GM12801 (cell line): ENCODE measurements around the gene KRT4.

Experiments used
- TF ChIP-seq, protein P1 (sequence below): IDR thresholded peaks from one replicate; pipeline ENCODE4 v1.5.1; 2011; ENCODE audit warnings: control low read depth; ENCODE audit not compliant: insufficient read length; ENCODE audit errors: extremely low read depth

The KRT4 gene

DNA sequence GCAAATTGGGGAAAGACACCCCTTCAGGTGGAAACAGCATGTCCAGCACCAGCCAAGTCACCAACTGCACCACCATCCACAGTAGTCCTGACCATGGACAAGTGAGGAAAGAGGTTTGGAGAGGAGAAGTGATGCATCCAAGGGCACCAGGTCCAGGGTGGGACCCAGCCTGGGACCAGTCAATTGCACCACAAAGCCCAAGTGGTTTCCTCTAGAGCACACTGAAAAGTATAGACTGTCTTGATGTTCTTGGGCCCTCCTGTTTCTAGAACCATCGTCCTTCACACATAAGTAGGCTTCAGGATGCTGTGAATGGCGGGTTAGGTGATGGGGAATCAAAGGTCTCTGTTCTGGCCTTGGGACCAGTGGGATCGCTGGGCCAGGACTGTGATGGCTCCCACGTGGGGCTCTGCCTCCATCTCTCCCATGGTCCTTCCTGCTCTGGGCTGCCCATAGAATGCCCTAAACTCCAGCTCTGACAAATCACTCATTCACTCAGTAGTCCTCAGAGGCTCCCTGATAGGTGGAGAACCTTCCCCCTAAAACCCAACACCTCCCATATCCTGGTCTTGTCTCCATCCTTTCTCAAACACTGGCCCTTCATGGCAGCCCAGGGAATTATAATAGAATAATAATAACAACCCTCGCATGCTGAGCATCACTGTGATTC is 11.0 kb upstream of the KRT4 start:
- TF ChIP-seq, protein P1, sequence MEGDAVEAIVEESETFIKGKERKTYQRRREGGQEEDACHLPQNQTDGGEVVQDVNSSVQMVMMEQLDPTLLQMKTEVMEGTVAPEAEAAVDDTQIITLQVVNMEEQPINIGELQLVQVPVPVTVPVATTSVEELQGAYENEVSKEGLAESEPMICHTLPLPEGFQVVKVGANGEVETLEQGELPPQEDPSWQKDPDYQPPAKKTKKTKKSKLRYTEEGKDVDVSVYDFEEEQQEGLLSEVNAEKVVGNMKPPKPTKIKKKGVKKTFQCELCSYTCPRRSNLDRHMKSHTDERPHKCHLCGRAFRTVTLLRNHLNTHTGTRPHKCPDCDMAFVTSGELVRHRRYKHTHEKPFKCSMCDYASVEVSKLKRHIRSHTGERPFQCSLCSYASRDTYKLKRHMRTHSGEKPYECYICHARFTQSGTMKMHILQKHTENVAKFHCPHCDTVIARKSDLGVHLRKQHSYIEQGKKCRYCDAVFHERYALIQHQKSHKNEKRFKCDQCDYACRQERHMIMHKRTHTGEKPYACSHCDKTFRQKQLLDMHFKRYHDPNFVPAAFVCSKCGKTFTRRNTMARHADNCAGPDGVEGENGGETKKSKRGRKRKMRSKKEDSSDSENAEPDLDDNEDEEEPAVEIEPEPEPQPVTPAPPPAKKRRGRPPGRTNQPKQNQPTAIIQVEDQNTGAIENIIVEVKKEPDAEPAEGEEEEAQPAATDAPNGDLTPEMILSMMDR = no peak

DNA sequence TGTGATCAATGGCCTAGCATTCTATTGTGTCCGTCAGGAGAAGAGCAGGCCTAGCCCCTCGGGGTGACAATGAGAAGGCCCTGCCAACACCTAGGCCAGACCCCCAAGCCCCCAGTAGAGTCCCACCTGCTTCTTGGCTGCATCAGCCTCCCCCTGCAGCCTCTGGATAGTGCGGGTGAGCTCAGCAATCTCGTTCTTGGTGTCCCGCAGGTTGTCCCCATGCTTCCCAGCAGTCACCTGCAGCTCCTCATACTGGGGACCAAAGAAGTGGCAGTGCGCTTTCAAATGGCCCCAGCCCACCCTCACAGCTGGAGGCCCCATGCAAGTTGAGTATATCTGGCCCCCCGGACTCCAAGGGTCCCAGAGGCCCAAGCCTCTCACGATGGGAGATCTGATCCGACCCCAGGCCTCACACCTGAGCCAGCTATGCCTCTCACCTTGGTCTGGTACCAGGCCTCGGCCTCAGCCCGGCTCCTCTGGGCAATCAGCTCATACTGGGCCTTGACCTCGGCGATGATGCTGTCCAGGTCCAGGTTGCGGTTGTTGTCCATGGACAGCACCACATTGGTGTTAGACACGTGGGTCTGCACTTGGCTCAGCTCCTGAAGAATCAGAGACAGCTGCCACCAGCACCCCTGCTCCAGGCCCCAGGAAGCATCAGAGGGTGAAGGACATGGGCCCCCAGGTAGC is 10.0 kb upstream of the KRT4 start:
- TF ChIP-seq, protein P1 = no peak

DNA sequence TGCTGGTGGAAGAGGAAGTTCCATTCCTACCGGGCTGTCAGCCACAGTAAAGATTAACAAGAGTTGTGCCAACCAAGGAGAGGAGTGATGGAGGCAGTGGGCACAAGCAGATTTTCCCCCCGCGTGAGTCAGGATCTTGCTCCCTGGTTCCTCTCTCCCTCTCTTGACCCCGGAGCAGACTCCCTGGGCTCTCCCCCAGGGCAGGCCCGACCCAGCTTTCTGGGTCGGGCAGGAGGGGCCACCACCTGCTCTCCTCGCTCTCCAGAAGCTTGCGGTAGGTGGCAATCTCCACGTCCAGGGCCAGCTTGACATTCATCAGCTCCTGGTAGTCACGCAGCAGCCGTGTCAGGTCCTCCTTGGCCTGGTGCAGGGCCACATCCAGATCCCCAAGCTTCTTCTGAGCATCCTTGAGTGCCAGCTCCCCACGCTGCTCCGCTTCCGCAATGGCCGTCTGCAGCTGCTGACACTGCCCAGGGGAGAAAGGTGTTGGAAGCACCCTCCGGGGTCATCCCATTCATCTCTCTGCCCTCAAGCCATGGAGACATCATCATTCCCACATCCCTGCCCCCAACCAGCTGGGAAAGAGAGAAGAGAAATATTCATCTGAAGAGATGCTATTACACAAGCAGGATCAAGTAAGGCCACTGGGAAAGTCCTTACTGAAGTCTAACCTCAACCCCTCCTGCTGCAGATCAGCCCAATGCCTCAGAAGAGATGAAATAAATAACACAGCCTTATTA is 9.0 kb upstream of the KRT4 start:
- TF ChIP-seq, protein P1 = no peak

DNA sequence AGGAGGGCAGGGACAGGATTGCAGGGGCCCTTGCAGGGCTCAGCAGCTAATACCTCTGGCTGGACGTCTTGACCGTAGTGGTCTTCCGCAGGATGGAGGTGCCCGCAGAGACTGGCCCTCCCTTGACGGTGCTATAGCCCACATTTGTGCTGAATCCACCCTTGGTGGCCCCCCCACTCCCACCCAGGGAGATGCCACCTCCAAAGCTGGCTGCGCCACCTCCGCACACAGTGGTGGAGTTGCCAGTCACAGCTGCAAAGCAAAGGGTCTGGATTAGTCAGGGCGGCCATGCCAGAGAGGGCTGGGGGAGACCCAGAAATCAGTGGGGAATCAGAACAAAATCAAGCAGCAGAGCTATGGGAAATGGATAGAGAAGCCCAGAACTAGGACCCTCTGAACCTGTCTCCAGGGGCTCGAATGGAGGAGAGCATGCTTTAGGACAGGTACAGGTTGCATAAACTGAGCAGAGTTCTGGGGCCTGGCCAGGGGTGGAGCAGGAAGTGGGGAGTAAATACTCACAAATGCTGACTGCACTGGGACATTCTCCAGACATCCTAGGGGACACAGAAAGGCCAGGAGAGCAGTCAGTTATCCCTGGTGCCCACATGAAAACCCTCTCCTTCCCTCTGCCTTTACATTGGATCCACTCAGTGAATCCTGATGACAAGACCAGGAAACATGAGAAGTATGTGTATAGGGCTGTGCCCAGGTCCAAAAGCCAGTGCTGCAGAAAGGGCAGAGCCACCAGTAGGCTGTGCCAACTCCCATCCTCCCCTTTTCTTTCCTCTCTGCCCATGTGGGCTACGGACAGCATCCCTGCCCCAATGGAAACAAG is 8.1 kb upstream of the KRT4 start:
- TF ChIP-seq, protein P1 = no peak

DNA sequence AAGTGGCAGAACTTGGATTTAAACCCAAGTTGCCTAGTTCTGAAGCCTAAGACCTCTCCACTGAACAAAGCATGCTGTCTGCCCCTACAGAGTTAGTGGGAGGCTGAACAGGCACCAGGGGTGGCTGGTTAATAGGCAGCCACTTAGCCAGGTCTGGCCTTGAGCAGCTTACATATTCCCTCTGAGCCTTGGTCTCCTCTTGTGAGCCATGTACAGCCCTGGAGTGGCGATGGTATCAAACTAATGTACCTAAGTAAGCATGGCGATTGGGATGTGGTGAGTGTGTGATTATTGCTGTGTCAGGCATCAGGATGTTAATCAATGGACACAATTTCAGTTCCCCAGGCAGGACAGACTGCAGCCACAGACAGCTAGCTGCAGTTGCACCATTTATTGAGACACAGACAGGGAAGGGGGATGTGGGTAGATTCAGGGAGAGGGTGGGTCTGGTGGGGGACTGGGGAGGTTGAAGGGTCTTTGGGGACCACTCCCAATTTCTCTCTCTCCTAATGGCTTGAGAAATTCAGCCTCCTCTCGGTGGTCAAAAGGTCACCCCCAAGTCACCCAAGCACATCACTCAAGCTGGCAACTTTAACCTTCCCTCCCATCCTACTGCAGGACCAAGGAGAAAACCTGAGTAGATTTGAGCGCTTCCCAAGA is 7.3 kb upstream of the KRT4 start:
- TF ChIP-seq, protein P1 = no peak

DNA sequence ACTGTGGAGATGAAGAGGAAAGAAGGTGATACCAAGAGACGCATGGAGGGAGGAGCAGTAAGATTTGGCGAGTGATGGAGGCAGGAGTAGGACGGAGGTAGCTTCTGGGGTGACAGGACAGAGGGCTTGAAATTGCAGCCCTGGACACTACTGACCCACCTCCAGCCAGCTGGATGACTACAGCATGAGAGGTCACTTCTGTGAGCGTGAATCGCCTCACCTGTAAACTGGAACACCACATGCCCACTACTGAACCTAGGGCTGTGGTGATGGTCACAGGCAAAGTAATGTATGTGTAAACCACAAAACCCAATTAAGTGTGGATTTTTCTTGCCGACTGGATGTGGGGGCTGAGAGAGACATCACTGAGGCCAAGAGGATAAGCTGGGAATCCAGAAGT is 6.6 kb upstream of the KRT4 start:
- TF ChIP-seq, protein P1 = no peak
